Medulla oblongata (tissue), 1 donor: ENCODE measurements around the gene ELMO3.

Experiments used
- DNase-seq: peaks from one replicate; pipeline ENCODE4 v3.0.0-alpha.2; 2015; ENCODE audit errors: extremely low spot score

The ELMO3 gene

DNA sequence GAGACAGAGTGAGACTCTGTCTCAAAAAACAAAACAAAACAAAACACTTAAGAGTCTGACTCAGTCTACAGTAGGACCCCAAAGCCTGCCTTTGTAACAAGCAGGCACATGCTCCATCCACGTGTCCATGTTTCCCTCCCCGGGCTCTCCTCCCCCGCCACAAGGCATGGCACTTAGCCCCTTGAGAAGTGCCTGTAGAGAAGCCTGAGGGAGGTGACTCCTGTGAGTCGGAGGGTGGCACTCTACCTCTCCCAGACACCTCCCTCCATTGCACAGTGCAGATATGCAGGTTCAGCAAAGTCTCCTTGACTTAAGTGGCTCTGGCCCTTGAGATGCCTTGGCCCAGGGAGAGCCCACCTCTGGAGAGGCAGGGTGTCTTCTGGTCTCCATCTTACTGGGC is 41.6 kb downstream of the ELMO3 start:
- no peak for DNase-seq

DNA sequence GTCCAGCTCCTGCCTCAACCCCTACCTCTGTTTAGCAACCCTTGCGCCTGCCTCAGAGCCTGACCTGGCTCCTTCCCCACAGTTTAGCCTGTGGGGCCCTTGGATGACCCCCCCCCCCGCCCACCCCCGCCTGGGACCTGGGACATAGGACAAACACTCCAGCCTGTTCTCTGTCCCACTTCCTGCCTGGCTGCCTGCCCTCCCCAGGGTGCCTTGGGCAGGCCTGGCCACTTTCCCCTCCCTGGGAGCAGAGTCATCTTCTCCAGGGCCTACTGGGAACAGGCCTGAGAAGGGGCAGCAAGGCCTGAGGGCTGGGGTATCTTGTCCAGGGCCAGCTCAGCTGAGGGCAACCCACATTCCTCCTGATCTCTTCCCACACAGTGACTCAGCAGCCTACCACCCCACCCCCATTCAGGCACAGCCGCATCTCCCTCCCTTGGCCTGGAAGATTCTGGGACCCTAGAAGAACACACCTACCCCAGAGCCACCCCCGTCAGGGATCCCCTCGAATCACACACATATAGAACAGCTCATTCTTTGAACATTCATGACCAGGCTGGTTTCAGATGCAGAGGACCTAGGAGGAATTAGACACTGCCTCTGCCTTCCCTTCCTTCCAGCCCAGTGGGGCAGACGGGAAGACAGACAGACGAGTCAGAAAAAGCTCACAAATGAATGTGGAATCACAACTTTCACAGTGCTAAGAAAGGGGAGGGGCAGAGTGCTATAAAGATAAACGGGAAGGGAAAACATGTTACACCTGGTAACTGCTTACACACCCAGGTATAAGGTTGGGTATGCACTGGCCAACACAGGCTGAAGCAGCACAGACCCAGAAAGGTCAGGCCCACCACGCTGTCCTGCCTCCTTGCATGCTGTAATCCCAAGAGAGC is 42.3 kb downstream of the ELMO3 start:
- no peak for DNase-seq

GRCh38 chr16:67242138-67242730 is 43.3 kb downstream of the ELMO3 start:
- no peak for DNase-seq

- no peak for DNase-seq
Measured at GRCh38 chr16:67243481-67243880, 44.5 kb downstream of the ELMO3 start.

- DNase-seq = peak; percentile 86
Measured at GRCh38 chr16:67244387-67245185, 45.7 kb downstream of the ELMO3 start.

GRCh38 chr16:67245186-67245585 is 46.3 kb downstream of the ELMO3 start:
- no peak for DNase-seq

DNA sequence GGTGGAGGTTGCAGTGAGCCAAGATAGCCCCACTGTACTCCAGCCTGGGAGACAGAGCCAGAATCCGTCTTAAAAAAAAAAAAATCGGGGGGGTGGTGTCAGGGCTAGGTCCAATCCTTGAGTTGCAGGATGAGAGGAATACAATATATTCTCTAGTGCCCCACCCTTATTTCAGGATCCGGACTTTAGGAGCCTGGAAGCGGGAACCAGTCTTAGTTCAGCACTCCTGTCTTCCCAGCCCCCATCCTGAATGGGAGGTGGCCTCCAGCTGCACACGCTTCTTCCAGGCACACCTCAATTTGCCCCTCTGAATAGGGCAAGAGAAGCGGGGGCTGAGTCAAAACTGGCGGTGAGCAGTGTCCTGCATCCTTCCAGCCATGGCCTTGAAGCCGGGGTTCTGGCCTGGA is 46.7 kb downstream of the ELMO3 start:
- DNase-seq = peak; percentile 54

GRCh38 chr16:67246081-67246755 is 47.3 kb downstream of the ELMO3 start:
- peak; percentile 66 for DNase-seq

DNA sequence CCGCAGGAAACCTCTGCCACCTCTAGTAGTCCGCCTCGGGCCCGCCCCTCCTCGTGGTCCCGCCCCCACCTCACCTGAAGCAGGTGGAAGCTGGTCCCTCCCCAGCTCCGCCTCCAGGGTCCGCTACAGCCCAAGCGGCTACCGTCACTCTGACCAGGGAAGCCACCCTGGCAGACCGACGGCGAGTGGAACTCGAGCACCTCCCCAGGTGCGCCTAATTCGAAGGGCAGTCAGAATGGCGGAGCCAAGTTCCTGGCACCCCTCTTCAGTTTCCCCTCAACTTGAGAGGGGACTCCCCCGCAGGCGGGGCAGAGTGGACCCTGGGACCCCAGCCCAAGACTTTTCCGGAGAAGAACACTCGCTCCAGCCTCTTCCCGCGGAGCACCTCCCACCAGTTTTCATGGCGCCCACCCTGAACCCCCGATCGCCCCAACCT is 47.8 kb downstream of the ELMO3 start:
- no peak for DNase-seq

GRCh38 chr16:67247192-67248072 is 48.5 kb downstream of the ELMO3 start, which contains the start of gene FHOD1:
FHOD1 (minus strand) TSS chr16:67247481; CDS start chr16:67247410, 71 bp downstream.
- peak; percentile 96 for DNase-seq

GRCh38 chr16:67248073-67248400 is 49.1 kb downstream of the ELMO3 start:
- DNase-seq = no peak

DNA sequence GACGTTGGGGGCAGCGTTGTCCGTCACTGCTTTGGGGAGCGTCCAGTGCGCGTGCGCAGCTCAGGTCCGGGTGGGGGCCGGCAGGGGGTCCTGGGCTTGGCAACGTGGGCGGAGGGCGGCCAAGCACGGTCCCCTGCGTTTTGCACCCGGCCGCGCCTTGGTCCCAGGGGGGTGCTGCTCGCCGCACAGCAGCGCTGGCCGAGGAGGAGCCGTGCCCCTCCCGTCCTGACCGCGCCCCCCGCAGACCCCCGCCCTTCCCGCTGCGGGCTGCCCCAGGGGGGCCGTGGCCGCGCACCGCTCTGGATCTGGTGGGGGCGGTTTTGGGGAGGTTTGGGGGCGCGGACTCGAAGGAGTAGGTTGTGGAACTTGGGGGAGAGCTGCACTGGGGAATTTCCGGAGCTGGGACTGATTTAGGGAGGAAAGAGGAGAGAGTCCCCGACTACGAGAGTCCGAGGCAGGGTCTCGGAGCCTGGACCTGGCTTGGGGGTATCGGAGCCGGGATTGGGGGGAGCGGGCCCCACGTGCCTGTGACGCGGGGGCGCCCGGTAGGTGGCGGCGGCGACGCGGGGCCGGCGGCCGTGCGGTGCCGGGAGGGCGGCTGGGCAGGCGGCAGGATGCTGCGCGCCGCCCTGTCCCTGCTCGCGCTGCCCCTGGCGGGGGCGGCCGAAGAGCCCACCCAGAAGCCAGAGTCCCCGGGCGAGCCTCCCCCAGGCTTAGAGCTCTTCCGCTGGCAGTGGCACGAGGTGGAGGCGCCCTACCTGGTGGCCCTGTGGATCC is 49.7 kb downstream of the ELMO3 start, which contains the start of gene SLC9A5:
TSS of gene SLC9A5 (plus strand) at position 579 of the 777 bp plus-strand sequence. CDS start at position 615, 36 bp downstream.
- DNase-seq = no peak

- DNase-seq = no peak
Measured at GRCh38 chr16:67249178-67250044, 50.5 kb downstream of the ELMO3 start.

- no peak for DNase-seq
Measured at GRCh38 chr16:67250045-67250327, 51.1 kb downstream of the ELMO3 start.

- DNase-seq = peak; percentile 70
Measured at GRCh38 chr16:67252609-67253497, 53.9 kb downstream of the ELMO3 start.
